Mammary epithelial cell (primary cell): ENCODE measurements around the gene PKHD1.

Experiments
- EZH2 ChIP-seq: IDR thresholded peaks from 2 replicates; pipeline ENCODE4 v1.6.1; 2012; ENCODE audit warnings: low read length, inconsistent platforms, borderline replicate concordance
- TF ChIP-seq, protein P1 (sequence below), 2 donors: IDR thresholded peaks in 1 of 2; conservative IDR thresholded peaks in 1 of 2; 2 replicates each; pipeline ENCODE4 v1.5.1; 2011 to 2012; ENCODE audit warnings: inconsistent platforms in 2 of 2, low read length in 2 of 2, mild to moderate bottlenecking in 2 of 2, control low read depth in 1 of 2, low read depth in 1 of 2; ENCODE audit not compliant: insufficient read depth in 1 of 2; ENCODE audit errors: extremely low read depth in 1 of 2

DNA sequence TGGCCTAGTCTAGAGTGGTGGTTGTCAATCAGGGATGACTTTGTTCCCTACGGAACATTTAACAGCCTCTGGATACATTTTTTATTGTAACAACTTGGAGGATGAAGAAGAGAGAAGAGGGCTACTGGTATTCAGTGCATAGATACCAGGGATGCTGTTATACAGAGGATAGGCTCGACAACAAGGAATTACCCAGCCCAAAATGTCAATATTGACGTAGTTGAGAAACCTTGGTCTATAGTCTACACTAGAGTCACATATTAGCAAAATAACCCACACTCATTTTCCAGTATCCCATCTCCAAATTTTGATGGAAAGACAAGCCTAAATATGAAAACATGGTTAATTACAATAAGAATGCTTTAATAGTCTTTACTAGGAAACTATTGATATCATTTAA lies 195.1 kb downstream of the PKHD1 start:
- TF ChIP-seq, protein P1, sequence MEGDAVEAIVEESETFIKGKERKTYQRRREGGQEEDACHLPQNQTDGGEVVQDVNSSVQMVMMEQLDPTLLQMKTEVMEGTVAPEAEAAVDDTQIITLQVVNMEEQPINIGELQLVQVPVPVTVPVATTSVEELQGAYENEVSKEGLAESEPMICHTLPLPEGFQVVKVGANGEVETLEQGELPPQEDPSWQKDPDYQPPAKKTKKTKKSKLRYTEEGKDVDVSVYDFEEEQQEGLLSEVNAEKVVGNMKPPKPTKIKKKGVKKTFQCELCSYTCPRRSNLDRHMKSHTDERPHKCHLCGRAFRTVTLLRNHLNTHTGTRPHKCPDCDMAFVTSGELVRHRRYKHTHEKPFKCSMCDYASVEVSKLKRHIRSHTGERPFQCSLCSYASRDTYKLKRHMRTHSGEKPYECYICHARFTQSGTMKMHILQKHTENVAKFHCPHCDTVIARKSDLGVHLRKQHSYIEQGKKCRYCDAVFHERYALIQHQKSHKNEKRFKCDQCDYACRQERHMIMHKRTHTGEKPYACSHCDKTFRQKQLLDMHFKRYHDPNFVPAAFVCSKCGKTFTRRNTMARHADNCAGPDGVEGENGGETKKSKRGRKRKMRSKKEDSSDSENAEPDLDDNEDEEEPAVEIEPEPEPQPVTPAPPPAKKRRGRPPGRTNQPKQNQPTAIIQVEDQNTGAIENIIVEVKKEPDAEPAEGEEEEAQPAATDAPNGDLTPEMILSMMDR (conservative IDR thresholded peaks at IDR 0.05 in 1 of 2, IDR thresholded peaks at IDR 0.05 in 1 of 2; ENCODE audit: extremely low read depth in 1 of 2, insufficient read depth in 1 of 2, low read depth in 1 of 2, low read length in 2 of 2) = no peak
- TF ChIP-seq EZH2 = no peak
